ENCODE results near the gene PLCL2.

DNA sequence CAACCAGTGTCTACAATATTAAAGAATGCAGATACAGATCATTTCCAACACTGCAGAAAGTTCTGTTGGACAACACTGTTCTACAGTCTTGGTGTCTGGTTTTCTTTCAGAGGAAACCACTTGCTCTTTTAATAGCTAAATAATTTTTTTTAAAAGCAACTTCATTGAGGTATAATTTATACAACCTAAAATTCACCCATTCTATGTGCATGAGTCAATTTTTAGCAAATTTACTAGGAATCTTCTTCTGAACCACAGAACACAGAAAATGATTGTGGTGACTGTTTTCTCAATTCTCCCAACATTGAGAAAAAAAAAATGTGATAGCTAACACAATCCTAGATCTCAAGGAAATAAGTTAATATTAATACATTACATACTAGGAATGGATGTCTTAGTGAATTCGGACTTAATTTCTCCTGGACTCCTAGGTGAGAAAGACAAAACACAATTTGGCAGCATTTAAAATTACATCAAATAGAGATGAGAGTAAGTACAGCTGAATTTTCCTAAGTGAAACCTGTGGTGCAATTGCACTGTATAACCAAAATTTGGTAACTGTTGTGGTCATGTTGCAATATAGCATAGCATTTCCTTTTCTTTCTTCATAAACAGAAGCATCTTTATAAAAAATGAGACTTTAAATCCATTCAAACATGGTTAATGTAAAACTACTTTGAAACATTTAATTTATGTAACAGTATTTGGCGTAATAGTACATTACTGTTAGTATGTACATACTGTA is 15.3 kb upstream of the PLCL2 start:
- TF ChIP-seq, protein P1, sequence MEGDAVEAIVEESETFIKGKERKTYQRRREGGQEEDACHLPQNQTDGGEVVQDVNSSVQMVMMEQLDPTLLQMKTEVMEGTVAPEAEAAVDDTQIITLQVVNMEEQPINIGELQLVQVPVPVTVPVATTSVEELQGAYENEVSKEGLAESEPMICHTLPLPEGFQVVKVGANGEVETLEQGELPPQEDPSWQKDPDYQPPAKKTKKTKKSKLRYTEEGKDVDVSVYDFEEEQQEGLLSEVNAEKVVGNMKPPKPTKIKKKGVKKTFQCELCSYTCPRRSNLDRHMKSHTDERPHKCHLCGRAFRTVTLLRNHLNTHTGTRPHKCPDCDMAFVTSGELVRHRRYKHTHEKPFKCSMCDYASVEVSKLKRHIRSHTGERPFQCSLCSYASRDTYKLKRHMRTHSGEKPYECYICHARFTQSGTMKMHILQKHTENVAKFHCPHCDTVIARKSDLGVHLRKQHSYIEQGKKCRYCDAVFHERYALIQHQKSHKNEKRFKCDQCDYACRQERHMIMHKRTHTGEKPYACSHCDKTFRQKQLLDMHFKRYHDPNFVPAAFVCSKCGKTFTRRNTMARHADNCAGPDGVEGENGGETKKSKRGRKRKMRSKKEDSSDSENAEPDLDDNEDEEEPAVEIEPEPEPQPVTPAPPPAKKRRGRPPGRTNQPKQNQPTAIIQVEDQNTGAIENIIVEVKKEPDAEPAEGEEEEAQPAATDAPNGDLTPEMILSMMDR (IDR thresholded peaks at IDR 0.05; ENCODE audit: extremely low read depth in 1 of 2, insufficient read depth in 1 of 2, low read depth in 1 of 2, low read length in 2 of 2), result no peak
- no peak for TF ChIP-seq POLR2AphosphoS5 (IDR thresholded peaks at IDR 0.05; ENCODE audit: insufficient read depth, low read depth, low read length)
- no peak for TF ChIP-seq GATA2 (IDR thresholded peaks at IDR 0.05; ENCODE audit: insufficient read depth, insufficient read length, low read depth, low read length)
- no peak for TF ChIP-seq POLR2A (IDR thresholded peaks at IDR 0.05; ENCODE audit: low read depth, low read length)
- no peak for TF ChIP-seq EZH2 (IDR thresholded peaks at IDR 0.05; ENCODE audit: borderline replicate concordance, low read depth, low read length, severe bottlenecking)
- TF ChIP-seq, protein P2, sequence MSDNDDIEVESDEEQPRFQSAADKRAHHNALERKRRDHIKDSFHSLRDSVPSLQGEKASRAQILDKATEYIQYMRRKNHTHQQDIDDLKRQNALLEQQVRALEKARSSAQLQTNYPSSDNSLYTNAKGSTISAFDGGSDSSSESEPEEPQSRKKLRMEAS (IDR thresholded peaks at IDR 0.05; ENCODE audit: insufficient read depth, insufficient read length), result no peak
- no peak for TF ChIP-seq MYC (IDR thresholded peaks at IDR 0.05; ENCODE audit: low read depth, low read length)
